ENCODE results near the gene CXCR1. TPM values are rescaled to one million over a fixed set of nuclear protein-coding genes. Genes with fewer than 3 reads are reported as not detected.
A peak's percentile ranks its signal among the peaks of the same experiment; 100 is the strongest.
"Not testable (repeated sequence)": the region's sequence is repeated elsewhere in the genome, so short reads cannot be mapped to it uniquely, and the experiment has no call there.

CXCR1 gene
- total RNA-seq, 2 donors from 2014 or later, result 0.58 to 0.97 TPM

GRCh38 chr2:218125095-218125494, 41.7 kb downstream of the CXCR1 start:
- DNase-seq (no peak), ATAC-seq (peak; percentile 32 to 65)
- intact Hi-C loops (cut with DNase I), result no loop called here

- DNase-seq, result no peak
- intact Hi-C loops (cut with DNase I), result no loop called here
- no peak for ATAC-seq
Observed at GRCh38 chr2:218123986-218124385, 42.8 kb downstream of the CXCR1 start.

- ATAC-seq; intact Hi-C loops (cut with DNase I); DNase-seq: not testable (repeated sequence)
Observed at GRCh38 chr2:218122286-218122685, 44.5 kb downstream of the CXCR1 start.

DNA sequence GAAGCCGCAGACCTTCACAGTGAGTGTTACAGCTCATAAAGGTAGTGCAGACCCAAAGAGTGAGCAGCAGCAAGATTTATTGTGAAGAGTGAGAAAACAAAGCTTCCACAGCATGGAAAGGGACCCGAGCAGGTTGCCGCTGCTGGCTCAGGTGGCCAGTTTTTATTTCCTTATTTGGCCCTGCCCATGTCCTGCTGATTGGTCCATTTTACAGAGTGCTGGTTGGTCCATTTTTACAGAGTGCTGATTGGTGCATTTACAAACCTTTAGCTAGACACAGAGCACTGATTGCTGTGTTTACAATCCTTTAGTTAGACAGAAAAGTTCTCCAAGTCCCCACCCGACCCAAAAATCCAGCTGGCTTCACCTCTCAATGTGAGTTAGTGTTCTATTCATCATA, 45.0 kb downstream of the CXCR1 start:
- DNase-seq; ATAC-seq; intact Hi-C loops (cut with DNase I): not testable (repeated sequence)

Other genes starting within 250 kb of the CXCR1 start
- 100 to 1,000 TPM; 436 to 508 TPM for gene TNS1, start 164.0 kb downstream of the CXCR1 start, total RNA-seq
- gene RUFY4, start 97.7 kb downstream of the CXCR1 start, total RNA-seq, result not detected
- gene CXCR2, start 40.9 kb downstream of the CXCR1 start, total RNA-seq, result 1 to 10 TPM; 1.2 to 3.0 TPM
- gene ARPC2, start 50.2 kb upstream of the CXCR1 start, total RNA-seq, result 100 to 1,000 TPM; 144 to 167 TPM
- gene GPBAR1, start 94.1 kb upstream of the CXCR1 start, total RNA-seq, result 1 to 10 TPM; 5.7 to 6.6 TPM
- gene AAMP, start 103.2 kb upstream of the CXCR1 start, total RNA-seq, result 10 to 100 TPM; 49.0 to 52.5 TPM
- 10 to 100 TPM; 62.4 to 68.5 TPM for gene PNKD, start 103.6 kb upstream of the CXCR1 start, total RNA-seq
- gene TMBIM1, start 125.5 kb upstream of the CXCR1 start, total RNA-seq, result 100 to 1,000 TPM; 156 to 166 TPM
- gene CATIP, start 189.9 kb upstream of the CXCR1 start, total RNA-seq, result not detected
- 10 to 100 TPM in 1 of 2 donors, 1 to 10 TPM in 1; 8.5 to 16.1 TPM for gene SLC11A1, start 215.3 kb upstream of the CXCR1 start, total RNA-seq
- gene CTDSP1, start 232.9 kb upstream of the CXCR1 start, total RNA-seq, result 100 to 1,000 TPM; 101 to 106 TPM